Mesendoderm (in vitro differentiated cells): ENCODE measurements around the gene AK4.

Source experiments
- DNase-seq: peaks from one replicate; pipeline ENCODE4 v3.0.0; 2013
- H2AK5ac ChIP-seq: 2 replicates; pipeline ENCODE4 v1.6.1; 2013; ENCODE audit warnings: low read length, inconsistent platforms
- H2BK120ac ChIP-seq: 2 replicates; pipeline ENCODE4 v1.6.1; 2013; ENCODE audit warnings: low read depth, mild to moderate bottlenecking, low read length, moderate library complexity, mixed read lengths
- H2BK15ac ChIP-seq: replicated peaks from 2 replicates; pipeline ENCODE4 v1.6.1; 2013; ENCODE audit warnings: low read depth, mild to moderate bottlenecking, moderate library complexity
- H2BK5ac ChIP-seq: 2 replicates; pipeline ENCODE4 v1.6.1; 2013; ENCODE audit warnings: low read length, inconsistent platforms
- H3K18ac ChIP-seq: 2 replicates; pipeline ENCODE4 v1.6.1; 2013; ENCODE audit warnings: mild to moderate bottlenecking, low read length, mixed read lengths
- H3K23ac ChIP-seq: one replicate; pipeline ENCODE4 v1.6.1; 2013; ENCODE audit warnings: low read length
- H3K27ac ChIP-seq: 2 replicates; pipeline ENCODE4 v1.5.1; 2013; ENCODE audit warnings: low read depth, mild to moderate bottlenecking, inconsistent platforms, low read length, moderate library complexity
- H3K27me3 ChIP-seq: 2 replicates; pipeline ENCODE4 v1.6.1; 2013; ENCODE audit warnings: low read length, control low read depth, mild to moderate bottlenecking, inconsistent platforms; ENCODE audit not compliant: insufficient read depth, poor library complexity
- H3K36me3 ChIP-seq: 2 replicates; pipeline ENCODE4 v1.6.1; 2013; ENCODE audit warnings: low read length, inconsistent platforms; ENCODE audit not compliant: control insufficient read depth, insufficient read depth
- H3K4ac ChIP-seq: one replicate; pipeline ENCODE4 v1.6.1; 2013; ENCODE audit warnings: low read depth, mild to moderate bottlenecking, low read length, moderate library complexity
- H3K4me1 ChIP-seq: 2 replicates; pipeline ENCODE4 v1.6.1; 2013; ENCODE audit warnings: low read depth, low read length, inconsistent platforms; ENCODE audit not compliant: control insufficient read depth
- H3K4me2 ChIP-seq: 2 replicates; pipeline ENCODE4 v1.6.1; 2013; ENCODE audit warnings: low read length
- H3K4me3 ChIP-seq: 2 replicates; pipeline ENCODE4 v1.5.1; 2013; ENCODE audit warnings: mild to moderate bottlenecking, low read length
- H3K56ac ChIP-seq: one replicate; pipeline ENCODE4 v1.6.1; 2013; ENCODE audit warnings: low read length
- H3K79me1 ChIP-seq: 2 replicates; pipeline ENCODE4 v1.6.1; 2013; ENCODE audit warnings: low read length, inconsistent platforms
- H3K79me2 ChIP-seq: 2 replicates; pipeline ENCODE4 v1.6.1; 2013; ENCODE audit warnings: mild to moderate bottlenecking, low read length; ENCODE audit not compliant: control insufficient read depth, insufficient read depth
- H3K9ac ChIP-seq: 2 replicates; pipeline ENCODE4 v1.6.1; 2013; ENCODE audit warnings: low read length, inconsistent platforms
- H4K5ac ChIP-seq: one replicate; pipeline ENCODE4 v1.6.1; 2013; ENCODE audit warnings: low read length
- H4K8ac ChIP-seq: one replicate; pipeline ENCODE4 v1.6.1; 2013; ENCODE audit warnings: low read depth, mild to moderate bottlenecking, control low read depth, low read length, moderate library complexity
- WGBS: extraction: QIAGEN DNeasy Blood & Tissue Kit; methylation state at CpG from one replicate; pipeline ENCODE4 v1.1.7; 2013; ENCODE audit warnings: low lambda C conversion rate, missing lambda C conversion rate; ENCODE audit not compliant: insufficient coverage; ENCODE audit errors: extremely low coverage; 5-methylcytosine and 5-hydroxymethylcytosine counted together

Gene AK4

DNA sequence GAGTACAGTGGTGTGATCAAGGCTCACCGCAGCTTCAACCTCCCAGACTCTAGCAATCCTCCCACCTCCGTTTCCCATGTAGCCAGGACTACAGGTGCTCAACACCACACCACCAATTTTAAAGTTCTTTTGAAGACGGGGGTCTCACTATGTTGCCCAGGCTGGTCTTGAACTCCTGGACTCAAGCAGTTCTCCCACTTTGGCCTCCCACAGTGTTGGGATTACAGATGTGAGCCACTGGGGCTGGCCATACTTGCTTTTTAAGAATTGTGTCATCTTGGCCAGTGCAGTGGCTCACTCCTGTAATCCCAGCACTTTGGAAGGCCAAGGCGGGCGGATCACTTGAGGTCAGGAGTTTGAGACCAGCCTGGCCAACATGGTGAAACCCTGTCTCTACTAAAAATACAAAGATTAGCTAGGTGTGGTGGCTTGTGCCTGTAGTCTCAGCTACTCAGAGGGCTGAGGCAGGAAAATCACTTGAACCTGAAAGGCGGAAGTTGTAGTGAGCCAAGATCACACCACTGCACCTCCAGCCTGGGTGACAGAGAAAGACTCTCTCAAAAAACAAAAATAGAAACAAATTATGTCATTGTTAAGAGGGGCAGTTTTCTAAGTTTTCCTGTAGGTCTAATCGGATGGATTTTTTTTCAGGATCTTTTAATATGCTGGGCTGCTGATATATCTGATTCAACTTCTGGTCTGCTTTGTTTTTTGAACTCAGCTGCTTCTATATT, 18.7 kb downstream of the AK4 start:
- Histone ChIP-seq H2BK15ac (no peak overlapping the region), H3K18ac (no peak overlapping the region), H3K36me3 (no peaks in the 10 kb centered on the region), H3K9ac (no peak overlapping the region), H3K27me3 (no peaks in the 10 kb centered on the region), H3K27ac (no peak overlapping the region), H3K4me3 (no peak overlapping the region), H3K23ac (no peak overlapping the region), H4K5ac (no peak overlapping the region), H3K4me1 (peaks cover 5% of the 10 kb centered on the region), H2BK120ac (no peak overlapping the region), H3K4me2 (no peak overlapping the region), H3K56ac (no peak overlapping the region), H3K79me2 (peaks cover 11% of the 10 kb centered on the region), H4K8ac (no peak overlapping the region), H3K79me1 (no peaks in the 10 kb centered on the region), H2BK5ac (no peak overlapping the region), H2AK5ac (no peak overlapping the region), H3K4ac (no peak overlapping the region)
- WGBS = no CpG with 5 or more reads among the region's 7 CpGs
- no peak for DNase-seq

- Histone ChIP-seq H2BK5ac (no peak overlapping the region), H3K9ac (no peak overlapping the region), H3K79me1 (no peaks in the 10 kb centered on the region), H3K36me3 (no peaks in the 10 kb centered on the region), H2BK120ac (no peak overlapping the region), H3K27me3 (no peaks in the 10 kb centered on the region), H3K79me2 (peaks cover 11% of the 10 kb centered on the region), H3K4me2 (no peak overlapping the region), H2AK5ac (no peak overlapping the region), H4K8ac (no peak overlapping the region), H2BK15ac (no peak overlapping the region), H4K5ac (no peak overlapping the region), H3K56ac (no peak overlapping the region), H3K4me1 (peaks cover 5% of the 10 kb centered on the region), H3K4ac (no peak overlapping the region), H3K18ac (no peak overlapping the region), H3K4me3 (no peak overlapping the region), H3K27ac (no peak overlapping the region), H3K23ac (no peak overlapping the region)
- no CpG with 5 or more reads among the region's 5 CpGs for WGBS
- no peak for DNase-seq
These were observed 19.7 kb downstream of the AK4 start for GRCh38 chr1:65167586-65168242.

DNA sequence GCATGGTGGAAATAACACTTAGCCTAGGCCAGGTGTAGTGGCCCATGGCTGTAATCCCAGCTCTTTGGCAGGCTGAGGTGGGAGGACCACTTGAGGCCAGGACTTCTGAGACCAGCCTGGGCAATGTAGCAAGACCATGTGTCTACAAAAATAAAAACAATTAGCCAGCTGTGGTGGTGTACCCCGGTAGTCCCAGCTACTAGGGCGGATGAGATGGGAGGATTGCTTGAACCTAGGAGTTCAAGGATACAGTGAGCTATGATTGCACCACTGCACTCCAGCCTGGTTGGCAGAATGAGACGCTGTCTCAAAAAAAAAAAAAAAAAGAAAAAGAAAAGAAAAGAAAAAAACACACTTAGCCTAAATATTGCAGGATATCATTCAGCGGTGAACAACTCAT, 20.9 kb downstream of the AK4 start:
- Histone ChIP-seq H3K79me2 (peaks cover 11% of the 10 kb centered on the region), H3K23ac (no peak overlapping the region), H3K4me1 (peaks cover 5% of the 10 kb centered on the region), H3K18ac (no peak overlapping the region), H3K56ac (no peak overlapping the region), H2BK120ac (no peak overlapping the region), H4K5ac (no peak overlapping the region), H3K4me2 (no peak overlapping the region), H2AK5ac (no peak overlapping the region), H3K27ac (no peak overlapping the region), H3K36me3 (no peaks in the 10 kb centered on the region), H3K4ac (no peak overlapping the region), H3K9ac (no peak overlapping the region), H3K4me3 (no peak overlapping the region), H2BK5ac (no peak overlapping the region), H3K79me1 (no peaks in the 10 kb centered on the region), H3K27me3 (no peaks in the 10 kb centered on the region), H2BK15ac (no peak overlapping the region), H4K8ac (no peak overlapping the region)
- WGBS = no CpG with 5 or more reads among the region's 4 CpGs
- no peak for DNase-seq

- Histone ChIP-seq H2BK15ac (no peak overlapping the region), H3K23ac (no peak overlapping the region), H3K79me2 (peaks cover 11% of the 10 kb centered on the region), H3K4me1 (peaks cover 5% of the 10 kb centered on the region), H2BK120ac (no peak overlapping the region), H4K5ac (no peak overlapping the region), H3K56ac (no peak overlapping the region), H4K8ac (no peak overlapping the region), H2BK5ac (no peak overlapping the region), H3K27me3 (no peaks in the 10 kb centered on the region), H3K9ac (no peak overlapping the region), H3K36me3 (no peaks in the 10 kb centered on the region), H3K4ac (no peak overlapping the region), H3K4me3 (no peak overlapping the region), H2AK5ac (no peak overlapping the region), H3K18ac (no peak overlapping the region), H3K4me2 (no peak overlapping the region), H3K79me1 (no peaks in the 10 kb centered on the region), H3K27ac (no peak overlapping the region)
- no peak for DNase-seq
- no CpG with 5 or more reads among the region's 10 CpGs for WGBS
These were observed 22.6 kb downstream of the AK4 start for GRCh38 chr1:65170511-65171142.

GRCh38 chr1:65172936-65173690, 25.1 kb downstream of the AK4 start:
- DNase-seq = no peak
- Histone ChIP-seq H3K27ac (no peak overlapping the region), H3K79me2 (peaks cover 12% of the 10 kb centered on the region)

More at GRCh38 chr1:65172936-65173690, 25.1 kb downstream of the AK4 start:
- H3K23ac ChIP-seq = no peak overlapping the region
- H3K9ac ChIP-seq = no peak overlapping the region
- H4K5ac ChIP-seq = no peak overlapping the region
- no peak overlapping the region for H2BK15ac ChIP-seq
- H3K27me3 ChIP-seq = no peaks in the 10 kb centered on the region
- H2AK5ac ChIP-seq = no peak overlapping the region
- no CpG with 5 or more reads among the region's 14 CpGs for WGBS
- no peak overlapping the region for H4K8ac ChIP-seq
- H3K4me3 ChIP-seq = no peak overlapping the region
- peaks cover 2% of the 10 kb centered on the region for H3K4me1 ChIP-seq
- no peaks in the 10 kb centered on the region for H3K79me1 ChIP-seq
- H3K36me3 ChIP-seq = no peaks in the 10 kb centered on the region
- H3K18ac ChIP-seq = no peak overlapping the region
- H3K4ac ChIP-seq = no peak overlapping the region
- no peak overlapping the region for H3K4me2 ChIP-seq
- H3K56ac ChIP-seq = no peak overlapping the region
- no peak overlapping the region for H2BK5ac ChIP-seq
- H2BK120ac ChIP-seq = no peak overlapping the region
